Measurements from ENCODE around the gene HTRA2.
A peak's percentile ranks its signal among the peaks of the same experiment; 100 is the strongest.

HTRA2 gene

DNA sequence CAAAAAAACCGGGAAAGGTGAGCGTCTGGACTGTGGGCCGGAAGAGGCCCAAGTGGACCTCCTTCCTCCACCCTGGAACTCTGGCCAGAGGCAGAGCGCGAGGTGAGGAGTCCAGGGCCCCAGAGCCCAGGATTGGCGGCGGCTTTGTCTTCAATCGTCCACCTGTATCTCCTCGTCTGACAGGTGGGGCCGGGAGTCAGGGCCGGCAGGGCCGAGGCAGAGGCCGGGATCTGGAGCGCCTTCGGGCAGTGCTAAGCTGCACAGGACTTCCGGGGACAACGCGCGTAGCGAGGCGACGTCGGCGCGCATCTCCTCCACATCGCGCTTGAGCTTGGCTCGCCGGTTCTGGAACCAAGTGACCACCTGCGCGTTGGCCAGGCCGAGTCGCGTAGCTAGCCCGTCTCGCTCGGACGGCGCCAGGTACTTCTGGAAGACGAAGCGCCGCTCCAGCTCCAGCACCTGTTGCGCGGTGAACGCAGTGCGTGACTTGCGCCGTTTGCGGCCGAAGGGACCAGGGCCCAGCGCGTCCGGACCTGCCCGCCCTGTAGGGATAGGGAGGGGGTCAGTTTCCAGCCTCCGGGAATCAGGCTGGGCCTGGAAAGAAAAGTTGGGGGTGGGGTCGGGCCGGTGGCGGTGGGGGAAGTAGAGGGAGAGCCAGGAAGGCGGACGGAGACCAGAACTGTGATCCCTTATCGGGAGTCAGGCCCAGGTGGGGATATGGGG lies 31.8 kb upstream of the HTRA2 start:
- H3K4me3 ChIP-seq (ENCODE audit: low read depth, low read length), result peak overlapping the region; percentile 53
- TF ChIP-seq, protein P1, sequence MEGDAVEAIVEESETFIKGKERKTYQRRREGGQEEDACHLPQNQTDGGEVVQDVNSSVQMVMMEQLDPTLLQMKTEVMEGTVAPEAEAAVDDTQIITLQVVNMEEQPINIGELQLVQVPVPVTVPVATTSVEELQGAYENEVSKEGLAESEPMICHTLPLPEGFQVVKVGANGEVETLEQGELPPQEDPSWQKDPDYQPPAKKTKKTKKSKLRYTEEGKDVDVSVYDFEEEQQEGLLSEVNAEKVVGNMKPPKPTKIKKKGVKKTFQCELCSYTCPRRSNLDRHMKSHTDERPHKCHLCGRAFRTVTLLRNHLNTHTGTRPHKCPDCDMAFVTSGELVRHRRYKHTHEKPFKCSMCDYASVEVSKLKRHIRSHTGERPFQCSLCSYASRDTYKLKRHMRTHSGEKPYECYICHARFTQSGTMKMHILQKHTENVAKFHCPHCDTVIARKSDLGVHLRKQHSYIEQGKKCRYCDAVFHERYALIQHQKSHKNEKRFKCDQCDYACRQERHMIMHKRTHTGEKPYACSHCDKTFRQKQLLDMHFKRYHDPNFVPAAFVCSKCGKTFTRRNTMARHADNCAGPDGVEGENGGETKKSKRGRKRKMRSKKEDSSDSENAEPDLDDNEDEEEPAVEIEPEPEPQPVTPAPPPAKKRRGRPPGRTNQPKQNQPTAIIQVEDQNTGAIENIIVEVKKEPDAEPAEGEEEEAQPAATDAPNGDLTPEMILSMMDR (IDR thresholded peaks at IDR 0.05; ENCODE audit: low read depth, low read length), result no peak

DNA sequence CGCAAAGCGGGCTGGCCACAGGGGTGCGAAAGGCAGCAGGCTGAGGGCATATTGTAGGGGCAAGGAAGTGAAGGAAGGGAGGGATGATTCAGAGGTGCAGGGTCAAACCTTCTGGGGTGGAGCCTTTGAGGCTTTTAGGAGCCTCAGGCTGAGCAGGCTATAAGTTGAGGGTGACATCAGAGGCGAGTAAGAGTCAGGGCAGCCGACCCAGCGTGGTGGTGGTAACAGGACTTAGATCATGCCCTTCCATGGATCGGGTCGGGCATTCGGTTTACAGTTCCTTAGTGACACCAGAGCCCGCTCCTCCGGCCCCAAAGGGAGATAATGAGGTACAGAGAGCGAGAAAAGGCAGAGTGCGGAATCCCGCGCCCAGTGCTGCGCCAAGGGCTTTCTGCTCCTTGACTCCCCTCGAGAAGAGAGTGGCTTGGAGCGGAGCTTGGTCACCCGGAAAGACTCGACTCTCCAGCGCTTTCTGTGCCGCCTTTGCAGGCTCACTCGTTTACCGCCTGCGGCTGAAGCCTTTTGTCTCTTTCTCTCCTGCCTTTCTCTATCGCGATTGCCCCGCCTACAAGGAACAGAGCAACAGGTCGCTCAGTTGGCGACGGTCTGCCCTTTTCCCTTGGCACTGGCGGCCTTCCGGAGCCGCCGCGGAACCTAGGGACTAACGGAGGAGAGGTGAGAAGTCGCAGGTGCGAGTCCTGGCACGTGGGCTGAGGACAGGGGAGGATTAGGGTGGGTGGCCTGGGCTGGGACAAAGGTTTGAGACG lies 31.1 kb upstream of the HTRA2 start:
- H3K4me3 ChIP-seq (ENCODE audit: low read depth, low read length), result peak overlapping the region; percentile 53
- TF ChIP-seq, protein P1 (IDR thresholded peaks at IDR 0.05; ENCODE audit: low read depth, low read length), result no peak

DNA sequence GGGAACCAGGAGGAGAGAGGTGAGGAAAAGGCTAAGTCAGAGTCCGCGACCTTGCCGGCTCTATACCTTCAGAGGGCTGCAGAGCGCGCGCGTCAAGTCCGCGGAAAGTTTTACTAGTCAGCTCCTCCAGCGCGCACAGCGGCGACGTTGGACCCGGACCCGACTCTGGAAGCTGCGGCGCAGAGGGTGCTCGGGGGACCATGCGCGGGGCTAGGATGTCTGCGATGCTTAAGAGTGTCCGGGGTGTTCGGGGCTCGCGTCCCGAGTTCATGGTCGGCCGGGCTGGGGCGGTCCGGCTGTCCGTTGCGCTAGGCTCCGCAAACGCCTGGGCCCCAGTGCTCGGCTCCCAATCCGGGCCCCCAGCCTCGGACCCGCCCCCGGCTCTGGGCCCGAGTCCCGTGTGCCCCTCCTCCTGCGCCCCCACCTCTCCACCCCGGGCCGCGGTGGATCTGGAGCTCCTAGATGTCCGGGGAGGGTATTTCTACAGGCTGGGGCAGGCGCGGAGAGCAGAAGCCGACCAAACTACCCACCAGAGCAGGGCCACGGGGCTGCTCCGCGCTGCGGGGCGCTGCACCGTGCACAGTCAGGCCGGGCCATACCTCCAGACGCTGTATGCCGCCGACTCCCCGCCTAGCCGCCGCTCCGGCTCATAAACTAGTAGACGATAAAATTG lies 30.3 kb upstream of the HTRA2 start, which contains the start of gene LBX2:
Gene LBX2, minus strand, starts transcription at position 337 of the 673 bp plus-strand sequence. Its CDS starts 66 bp downstream, at position 271.
- peak within 1 kb of the TSS; percentile 53 for H3K4me3 ChIP-seq (ENCODE audit: low read depth, low read length)

DNA sequence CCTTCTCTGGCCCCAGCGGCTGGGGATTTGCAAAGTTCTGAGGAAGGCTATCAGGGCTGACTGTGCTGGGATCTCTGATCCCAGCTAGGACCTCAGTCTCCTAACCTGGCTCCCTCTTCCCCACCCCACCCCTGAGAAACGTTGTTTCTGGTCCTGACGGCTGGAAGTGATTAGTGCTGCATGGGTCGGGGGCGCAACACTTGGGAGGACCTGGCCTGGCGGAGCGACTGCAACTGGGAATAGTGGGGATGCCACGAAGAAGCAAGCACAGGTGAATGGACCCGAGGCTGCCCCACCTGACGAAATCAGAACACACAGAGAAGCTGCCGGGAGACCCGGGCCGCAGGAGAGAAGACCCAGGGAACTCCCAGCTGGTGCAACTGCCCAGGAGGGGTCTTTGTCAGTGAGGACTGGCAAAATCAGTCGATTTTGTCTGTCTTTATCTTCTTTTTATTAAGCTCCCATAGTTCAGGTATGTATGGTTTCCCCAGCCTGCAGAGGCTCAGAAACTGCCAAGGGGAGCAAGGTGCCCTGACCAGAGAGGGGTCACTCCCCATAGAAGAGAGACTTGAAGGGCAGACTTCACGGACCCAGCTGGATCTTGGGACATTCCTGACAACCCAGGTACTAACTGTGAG lies 29.7 kb upstream of the HTRA2 start:
- TF ChIP-seq, protein P1 (IDR thresholded peaks at IDR 0.05; ENCODE audit: low read depth, low read length), result no peak
- no peak overlapping the region for H3K4me3 ChIP-seq (ENCODE audit: low read depth, low read length)

More for the DNA sequence above, 30.3 kb upstream of the HTRA2 start, which contains the start of gene LBX2:
- TF ChIP-seq, protein P1 (IDR thresholded peaks at IDR 0.05; ENCODE audit: low read depth, low read length), result no peak

DNA sequence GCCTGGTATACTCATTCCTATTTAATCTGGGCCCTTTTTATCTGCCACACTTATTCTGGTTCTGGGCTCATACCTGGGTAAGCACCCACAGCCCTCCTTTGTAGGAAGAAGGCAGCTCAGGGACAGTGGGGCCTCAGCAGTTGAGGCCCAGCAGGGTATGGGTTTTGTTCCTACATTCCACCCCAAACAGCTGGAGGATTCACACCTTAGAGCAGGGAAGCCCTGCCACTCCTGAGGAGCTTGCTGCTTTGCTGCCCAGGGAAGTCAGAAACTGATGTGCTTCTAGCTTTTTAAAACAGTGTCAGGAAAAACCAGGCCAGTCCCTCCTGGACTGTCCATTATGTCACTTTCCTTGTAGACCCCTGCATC lies 29.2 kb upstream of the HTRA2 start:
- H3K4me3 ChIP-seq (ENCODE audit: low read depth, low read length), result no peak overlapping the region
- TF ChIP-seq, protein P1 (IDR thresholded peaks at IDR 0.05; ENCODE audit: low read depth, low read length), result no peak

DNA sequence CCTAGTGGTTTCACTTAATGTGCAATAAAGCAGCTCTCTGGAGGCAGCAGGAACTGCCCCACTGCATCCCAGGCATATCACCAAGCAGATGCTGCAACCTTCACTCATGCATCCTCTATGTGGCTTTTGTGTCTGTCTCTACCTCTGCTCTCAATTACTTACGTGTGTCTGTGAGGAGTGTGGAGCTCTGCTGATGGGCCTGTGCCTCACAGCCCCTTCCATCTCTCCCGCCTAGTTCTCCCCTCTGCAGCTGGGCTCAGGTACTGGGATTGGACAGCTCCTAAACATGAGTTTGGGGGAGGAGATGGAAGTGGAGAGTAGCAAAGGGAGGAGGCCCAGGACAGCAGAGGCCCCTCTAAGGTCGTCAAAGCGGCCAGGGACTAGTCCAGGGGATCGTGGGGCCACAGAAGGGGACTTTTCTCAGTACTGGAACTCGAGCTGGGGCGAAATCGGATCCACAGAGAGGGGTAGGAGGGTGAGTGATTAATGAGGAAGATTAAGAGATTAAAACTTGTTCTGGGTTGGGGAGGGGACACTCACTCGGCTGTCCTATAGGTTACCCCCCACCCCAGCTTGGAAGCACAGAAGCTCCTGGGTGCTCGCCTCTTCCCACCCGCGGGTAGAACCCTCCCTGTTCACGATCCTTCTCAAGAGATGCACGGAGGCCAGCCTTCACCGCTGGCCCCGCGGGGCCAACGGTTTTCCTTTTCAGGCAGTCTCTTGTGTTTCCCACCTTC lies 28.2 kb upstream of the HTRA2 start:
- TF ChIP-seq, protein P1 (IDR thresholded peaks at IDR 0.05; ENCODE audit: low read depth, low read length), result no peak
- no peak overlapping the region for H3K4me3 ChIP-seq (ENCODE audit: low read depth, low read length)
